D721Med (cell line): ENCODE data around the gene CDK15.

Source experiments
- DNase-seq: peaks from one replicate; pipeline ENCODE4 v3.0.0; 2011; ENCODE audit warnings: low spot score; ENCODE audit not compliant: insufficient read length
- FAIRE-seq: peaks from 2 replicates; lab custom pipeline; 2011; peaks lifted over from hg19 to GRCh38; lab: Jason Lieb, UNC
- TF ChIP-seq, protein P1 (sequence below): IDR thresholded peaks from 2 replicates; pipeline ENCODE4 v1.5.1; 2012; ENCODE audit warnings: mild to moderate bottlenecking, control low read depth; ENCODE audit not compliant: insufficient read depth; ENCODE audit errors: missing control alignments

CDK15 gene

DNA sequence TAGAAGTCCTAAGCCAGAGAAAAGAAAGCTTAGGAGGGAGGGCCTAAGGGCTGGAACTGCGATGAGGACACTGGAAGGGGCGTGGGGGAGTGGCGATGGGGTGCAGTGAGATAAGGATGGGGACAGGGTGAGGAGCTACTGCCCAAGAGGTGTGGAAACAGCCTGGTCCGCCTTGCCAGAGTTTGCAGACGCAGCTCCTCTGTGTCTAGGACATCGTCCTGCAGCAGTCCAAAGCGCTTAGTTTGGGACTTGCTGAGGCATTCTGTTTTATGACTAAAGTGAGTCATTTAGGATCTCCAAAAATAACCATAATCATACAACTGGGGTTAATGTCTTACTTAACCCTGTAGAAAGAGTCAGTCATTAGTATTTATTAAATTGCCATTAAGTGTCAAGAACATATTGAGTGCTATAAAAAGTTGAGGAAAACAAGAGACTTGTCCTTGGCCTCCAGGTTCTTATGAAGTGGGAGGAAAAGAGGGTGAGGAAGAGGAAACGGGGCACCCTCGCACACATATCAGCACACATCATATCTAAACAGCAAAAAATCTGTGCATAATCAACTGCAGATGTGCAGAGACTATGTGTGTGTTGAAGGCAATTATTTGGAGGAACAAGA, 74.8 kb downstream of the CDK15 start:
- TF ChIP-seq, protein P1, sequence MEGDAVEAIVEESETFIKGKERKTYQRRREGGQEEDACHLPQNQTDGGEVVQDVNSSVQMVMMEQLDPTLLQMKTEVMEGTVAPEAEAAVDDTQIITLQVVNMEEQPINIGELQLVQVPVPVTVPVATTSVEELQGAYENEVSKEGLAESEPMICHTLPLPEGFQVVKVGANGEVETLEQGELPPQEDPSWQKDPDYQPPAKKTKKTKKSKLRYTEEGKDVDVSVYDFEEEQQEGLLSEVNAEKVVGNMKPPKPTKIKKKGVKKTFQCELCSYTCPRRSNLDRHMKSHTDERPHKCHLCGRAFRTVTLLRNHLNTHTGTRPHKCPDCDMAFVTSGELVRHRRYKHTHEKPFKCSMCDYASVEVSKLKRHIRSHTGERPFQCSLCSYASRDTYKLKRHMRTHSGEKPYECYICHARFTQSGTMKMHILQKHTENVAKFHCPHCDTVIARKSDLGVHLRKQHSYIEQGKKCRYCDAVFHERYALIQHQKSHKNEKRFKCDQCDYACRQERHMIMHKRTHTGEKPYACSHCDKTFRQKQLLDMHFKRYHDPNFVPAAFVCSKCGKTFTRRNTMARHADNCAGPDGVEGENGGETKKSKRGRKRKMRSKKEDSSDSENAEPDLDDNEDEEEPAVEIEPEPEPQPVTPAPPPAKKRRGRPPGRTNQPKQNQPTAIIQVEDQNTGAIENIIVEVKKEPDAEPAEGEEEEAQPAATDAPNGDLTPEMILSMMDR: no peak
- no peak for FAIRE-seq
- no peak for DNase-seq

DNA sequence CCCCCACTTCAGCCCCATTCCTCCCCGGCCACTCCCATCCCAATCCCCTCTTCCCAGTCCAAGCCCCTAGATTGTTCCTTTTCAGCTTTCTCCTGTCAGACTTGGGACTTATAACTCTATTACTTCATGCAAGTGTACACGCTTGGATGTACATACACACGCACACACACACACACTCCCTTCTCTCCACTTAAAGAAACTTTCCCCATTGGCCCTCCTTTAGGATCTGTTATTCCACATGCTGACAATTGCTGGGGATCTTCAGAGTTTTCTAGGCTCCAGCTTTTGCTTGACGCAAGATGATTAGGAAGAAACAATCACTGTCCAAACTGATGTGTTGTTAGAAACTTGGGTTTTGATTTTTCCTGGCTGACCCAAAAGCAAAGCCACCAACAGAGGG, 75.4 kb downstream of the CDK15 start:
- DNase-seq (no peak), FAIRE-seq (no peak)
- TF ChIP-seq, protein P1: no peak

DNA sequence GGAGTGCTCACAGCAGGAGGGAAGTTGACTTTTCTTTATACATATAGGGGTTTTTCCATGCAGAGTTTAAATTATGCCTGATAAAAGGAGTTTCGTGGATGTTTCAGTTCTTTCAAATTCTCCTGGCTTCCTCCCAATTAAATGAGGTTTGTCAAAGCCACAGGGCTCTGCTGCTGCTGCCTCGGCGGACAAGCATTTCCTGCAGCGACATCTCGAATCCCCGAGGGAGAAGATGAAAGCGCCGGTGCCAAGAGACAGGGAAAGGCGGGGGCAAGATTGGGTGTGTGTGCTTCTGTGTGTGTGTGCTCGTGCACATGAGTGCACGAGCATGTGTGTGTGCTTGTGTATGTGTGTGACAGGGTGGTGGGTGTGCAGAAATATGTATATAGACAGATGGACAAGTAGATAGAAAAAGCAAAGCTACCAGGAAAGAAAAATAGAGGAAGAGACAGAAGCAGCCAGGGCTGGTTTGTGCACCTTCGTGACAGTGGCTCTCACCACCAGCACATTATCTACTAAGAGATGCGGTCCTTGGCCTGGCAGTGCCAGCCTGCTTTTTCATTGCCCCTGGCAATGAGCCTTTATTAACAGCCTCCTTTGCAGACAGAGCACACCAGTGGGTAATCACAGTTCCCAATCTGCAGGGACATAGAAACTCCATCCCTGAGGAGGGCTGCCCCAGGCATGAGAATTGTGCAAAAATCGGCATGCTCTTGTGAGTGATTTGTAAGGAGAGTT, 76.2 kb downstream of the CDK15 start:
- no peak for DNase-seq
- no peak for FAIRE-seq
- TF ChIP-seq, protein P1: no peak

DNA sequence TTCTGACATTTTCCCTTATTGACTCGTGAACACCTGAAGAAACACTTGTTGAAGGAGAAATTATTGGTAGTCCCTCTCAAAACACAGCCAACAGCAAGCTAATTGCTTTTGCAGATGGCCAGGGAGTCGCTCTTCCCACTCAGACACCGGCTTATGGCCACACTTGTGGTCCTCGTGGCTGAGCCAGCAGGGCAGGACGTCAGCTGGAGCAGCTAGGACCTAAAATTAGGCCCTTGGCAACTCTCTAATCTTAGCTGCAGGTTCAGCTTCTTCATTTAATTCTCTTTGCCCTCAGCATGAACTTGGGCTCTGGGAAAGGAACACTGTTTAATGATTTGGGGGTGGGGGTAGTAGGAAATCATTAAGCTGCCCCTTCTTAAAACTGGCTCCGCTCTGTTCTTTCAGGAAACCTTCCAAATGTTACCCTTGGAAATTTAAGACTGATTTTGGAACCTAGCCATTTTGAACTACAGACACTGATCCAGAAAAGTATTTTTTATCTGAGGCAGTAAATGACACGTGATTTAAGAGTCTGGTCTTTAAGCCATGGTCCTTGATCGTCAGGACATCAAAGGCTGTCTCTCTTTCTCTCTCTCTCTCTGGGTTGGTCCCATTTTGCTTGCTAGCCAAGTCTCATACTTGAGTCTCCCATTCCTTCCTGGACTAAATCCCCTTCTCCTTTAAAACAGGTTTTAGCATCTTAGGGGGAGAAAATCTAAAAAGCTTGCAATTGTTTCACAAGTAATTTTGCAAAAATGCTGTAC, 77.5 kb downstream of the CDK15 start:
- TF ChIP-seq, protein P1: no peak
- no peak for FAIRE-seq

DNA sequence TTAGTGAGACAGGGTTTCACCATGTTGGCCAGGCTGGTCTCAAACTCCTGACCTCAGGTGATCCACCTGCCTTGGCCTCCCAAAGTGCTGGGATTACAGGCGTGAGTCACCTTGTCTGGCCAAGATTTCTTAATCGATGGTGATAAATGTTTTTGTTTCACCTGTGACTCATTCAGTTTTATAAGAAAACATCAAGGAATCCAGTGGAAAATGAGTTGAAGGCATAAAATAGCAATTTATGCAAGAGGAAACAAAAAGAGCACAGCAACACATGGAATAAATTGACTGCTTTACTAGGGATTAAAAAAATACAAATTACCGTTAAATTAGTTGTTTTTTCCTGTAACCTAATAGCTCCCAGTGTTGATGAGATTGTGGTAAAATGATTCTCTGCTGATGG, 80.2 kb downstream of the CDK15 start:
- TF ChIP-seq, protein P1: no peak
- FAIRE-seq: no peak
- DNase-seq: no peak

More for the DNA sequence above, 77.5 kb downstream of the CDK15 start:
- DNase-seq: no peak

DNA sequence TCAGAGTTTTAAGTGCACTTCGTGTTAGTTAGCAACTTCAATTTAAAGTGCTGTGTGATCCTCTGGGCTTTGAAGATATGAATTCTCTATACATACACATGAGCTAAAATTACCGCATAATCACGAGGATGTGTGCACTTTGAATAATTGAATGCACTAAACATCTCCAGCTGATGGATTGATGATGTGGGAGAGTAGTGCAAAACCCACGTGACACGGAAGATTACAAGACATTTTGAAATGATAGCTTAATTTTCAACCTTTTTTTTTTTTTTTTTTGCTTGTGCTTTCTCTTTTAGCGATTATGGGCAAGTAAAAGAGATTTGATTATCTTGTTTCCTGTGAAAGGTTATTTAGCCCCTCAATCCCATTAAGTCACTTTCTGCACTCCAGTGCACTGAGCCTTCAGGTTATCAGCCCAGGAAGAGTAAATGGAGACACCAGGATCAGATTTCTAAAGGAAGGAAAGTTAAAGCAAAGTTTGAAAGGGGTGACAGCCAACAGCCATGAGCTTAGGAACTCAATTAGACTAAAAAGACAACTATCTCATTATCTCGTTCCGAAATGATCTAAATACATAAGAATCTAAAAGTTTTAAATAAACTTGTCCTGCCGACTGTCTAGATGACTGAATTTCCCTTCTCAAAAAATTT, 81.6 kb downstream of the CDK15 start:
- TF ChIP-seq, protein P1: no peak
- FAIRE-seq (peak; percentile 64), DNase-seq (no peak)
